Astrocyte of the hippocampus (primary cell): Measurements from ENCODE around the gene SCAPER.

Source experiments
- DNase-seq: peaks from one replicate; pipeline ENCODE4 v3.0.0; 2011; ENCODE audit warnings: low read depth, low spot score

Gene SCAPER

DNA sequence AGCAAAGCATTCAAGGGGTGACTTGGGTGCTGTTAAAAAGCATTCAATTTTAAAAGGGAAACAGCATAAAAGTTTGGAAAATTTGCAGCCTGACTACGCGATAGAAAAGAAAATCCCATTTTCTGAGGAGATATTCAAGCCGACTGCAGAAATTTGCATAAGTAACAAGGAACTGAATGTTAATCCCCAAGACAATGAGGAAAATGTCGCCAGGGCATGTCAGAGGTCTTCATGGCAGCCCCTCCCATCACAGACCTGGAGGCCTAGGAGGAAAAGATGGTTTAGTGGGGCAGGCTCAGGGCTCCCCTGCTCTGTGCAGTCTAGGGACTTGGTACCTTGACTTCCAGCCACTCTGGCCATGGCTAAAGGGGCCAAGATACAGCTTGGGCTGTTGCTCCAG lies 475.5 kb downstream of the SCAPER start:
- DNase-seq, result no peak

- DNase-seq, result no peak
Observed at GRCh38 chr15:76426941-76427340, 478.2 kb downstream of the SCAPER start.

GRCh38 chr15:76418352-76419140 lies 486.6 kb downstream of the SCAPER start:
- DNase-seq, result no peak

DNA sequence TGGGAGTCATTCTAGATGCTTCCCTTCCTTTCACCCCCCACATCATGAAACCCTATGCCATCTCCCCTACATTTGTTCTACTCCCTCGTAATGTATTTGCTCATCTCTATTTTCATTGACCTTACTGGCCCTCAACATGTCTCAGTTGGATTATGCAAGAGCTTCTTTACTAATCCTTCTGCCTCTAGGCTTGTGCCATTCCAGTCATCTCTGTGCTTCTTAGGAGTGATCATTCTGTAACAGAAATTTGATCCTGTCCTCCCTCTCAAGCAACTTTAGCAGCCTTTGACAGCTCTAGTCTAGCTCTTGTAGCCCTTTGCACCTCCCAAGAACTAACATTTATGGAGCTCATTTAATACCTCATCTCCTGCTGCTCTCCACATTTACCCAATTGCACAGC lies 503.9 kb downstream of the SCAPER start:
- DNase-seq, result no peak

DNA sequence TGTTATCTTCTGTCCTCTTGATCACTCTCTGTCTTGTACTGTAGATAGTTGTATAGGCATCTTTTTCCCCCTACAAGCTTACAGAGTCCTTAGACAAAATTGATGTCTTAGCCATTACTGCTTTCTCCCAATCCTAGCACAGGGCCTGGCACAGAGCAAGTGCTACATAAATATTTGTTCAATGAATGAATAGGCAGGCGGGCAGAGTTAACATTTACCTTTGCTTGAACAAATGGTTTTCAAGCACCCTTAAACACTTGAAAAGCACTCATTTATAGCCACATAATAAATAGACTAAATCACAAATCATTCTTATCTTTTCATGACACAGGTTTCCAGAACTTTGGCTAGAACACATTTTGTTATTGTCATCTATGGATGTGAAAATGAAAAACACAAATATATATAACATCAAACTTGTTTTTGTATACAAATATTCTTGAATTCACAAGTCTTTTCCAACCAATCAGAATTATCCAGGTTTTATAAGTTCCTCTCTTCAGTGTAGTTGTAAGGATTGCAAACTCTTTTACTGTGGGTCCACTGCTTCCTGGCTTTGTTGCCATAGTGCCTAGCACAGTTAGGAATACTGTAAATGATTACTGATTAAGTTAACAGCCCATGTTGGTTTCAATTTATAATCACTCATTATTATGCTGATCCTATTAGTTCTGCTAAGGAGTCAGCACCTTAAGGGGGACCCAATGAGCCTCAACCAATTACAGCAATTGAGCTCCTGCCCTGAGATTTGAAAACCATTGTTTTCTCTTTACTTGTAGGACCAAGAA lies 506.6 kb downstream of the SCAPER start:
- no peak for DNase-seq

DNA sequence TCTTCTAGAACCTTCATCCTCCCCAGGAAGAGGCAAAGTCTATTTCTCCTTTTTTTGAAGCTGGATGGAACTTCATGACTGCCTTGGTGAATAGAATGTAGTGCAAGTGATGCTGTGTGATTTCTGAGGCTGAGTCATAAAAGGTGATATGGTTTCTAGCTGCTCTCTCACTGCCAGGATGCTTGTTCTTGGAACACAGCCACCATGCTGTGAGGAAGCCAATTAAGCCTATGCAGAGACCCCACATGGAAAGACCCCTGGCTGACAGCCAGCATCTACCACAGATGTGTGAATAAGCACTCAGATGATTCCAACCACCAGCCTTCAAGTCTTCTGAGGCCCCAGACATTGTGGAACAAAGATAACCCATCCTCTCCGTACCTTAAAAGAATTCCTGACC lies 511.5 kb downstream of the SCAPER start:
- DNase-seq, result peak; percentile 90

GRCh38 chr15:76391847-76392246 lies 513.3 kb downstream of the SCAPER start:
- DNase-seq, result no peak

- DNase-seq, result no peak
Observed at GRCh38 chr15:76391309-76391708, 513.8 kb downstream of the SCAPER start.

GRCh38 chr15:76390571-76390970 lies 514.6 kb downstream of the SCAPER start:
- no peak for DNase-seq

- DNase-seq, result no peak
Observed at GRCh38 chr15:76386926-76387325, 518.2 kb downstream of the SCAPER start.

GRCh38 chr15:76386178-76386577 lies 519.0 kb downstream of the SCAPER start:
- no peak for DNase-seq

GRCh38 chr15:76384409-76384808 lies 520.7 kb downstream of the SCAPER start:
- no peak for DNase-seq

DNA sequence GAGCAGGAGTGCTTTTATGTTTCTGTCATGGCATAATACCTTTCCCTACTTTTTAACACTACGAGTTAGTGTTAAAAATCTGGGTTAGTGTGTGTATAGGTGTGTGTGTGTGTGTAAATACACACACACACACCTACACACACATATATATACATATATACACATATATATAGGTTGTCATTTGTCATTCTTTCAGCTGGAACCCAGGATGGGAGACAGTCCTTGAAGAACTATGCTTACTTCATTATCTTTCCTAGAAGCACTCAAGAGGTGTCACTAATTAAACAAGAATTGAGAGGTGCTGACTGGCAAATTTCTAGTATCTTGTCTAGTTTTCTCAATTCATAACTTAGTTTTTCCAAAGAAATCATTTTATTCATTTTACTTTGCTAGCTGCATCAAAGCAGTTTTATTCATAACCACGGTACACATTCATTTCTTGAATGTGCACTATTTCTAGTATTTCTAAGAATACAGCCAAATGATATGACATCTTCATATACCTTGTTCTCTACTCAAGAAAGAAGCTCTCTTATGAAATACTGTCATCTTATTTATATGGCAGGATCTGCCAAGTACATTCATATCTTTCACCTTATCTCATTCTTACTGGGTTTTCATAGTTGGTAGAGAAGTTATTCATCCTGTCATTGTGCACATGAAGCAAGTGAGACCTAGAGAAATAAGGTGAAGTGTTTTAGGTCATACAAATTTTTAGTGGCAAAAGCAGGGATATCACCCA lies 522.0 kb downstream of the SCAPER start:
- DNase-seq, result no peak

DNA sequence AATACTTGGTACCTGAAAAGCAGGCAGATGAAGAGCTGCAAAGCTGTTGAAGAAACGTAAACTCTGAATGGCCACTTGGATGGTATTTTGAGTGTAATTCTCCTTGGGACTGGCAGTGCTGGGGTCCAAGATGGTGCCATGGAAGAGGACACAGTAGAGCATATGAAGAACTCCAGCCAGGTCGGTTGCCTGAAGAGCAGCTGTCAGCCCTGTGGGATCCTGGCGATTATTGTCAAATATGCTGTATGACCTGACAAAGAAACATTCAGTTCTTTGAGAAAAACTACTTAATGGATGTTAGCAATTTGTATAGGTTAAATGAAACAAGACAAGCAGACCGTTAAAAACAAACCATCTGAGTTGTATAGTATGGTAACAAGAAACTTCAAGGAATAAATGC lies 523.8 kb downstream of the SCAPER start:
- no peak for DNase-seq

DNA sequence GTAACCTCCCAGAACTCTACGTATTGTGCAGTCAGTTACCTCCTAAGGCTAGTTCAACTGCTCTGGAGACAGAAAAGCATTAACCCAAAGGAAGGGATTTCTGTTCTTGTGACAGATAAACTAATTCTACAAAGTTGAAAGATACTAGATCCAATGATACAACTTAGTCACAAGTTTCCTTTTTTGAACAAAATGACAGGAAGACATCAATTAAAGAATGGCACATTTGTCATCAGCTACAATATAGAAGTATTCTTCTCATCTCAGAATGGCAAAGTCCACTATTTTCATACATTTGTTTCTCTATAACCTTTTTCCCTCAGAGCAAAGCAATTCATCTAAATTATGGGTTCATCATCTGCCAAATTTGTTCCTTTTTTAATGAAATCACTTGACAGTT lies 524.9 kb downstream of the SCAPER start:
- DNase-seq, result no peak

- no peak for DNase-seq
Observed at GRCh38 chr15:76378691-76379090, 526.4 kb downstream of the SCAPER start.

- no peak for DNase-seq
Observed at GRCh38 chr15:76377751-76378150, 527.4 kb downstream of the SCAPER start.

GRCh38 chr15:76377217-76377616 lies 527.9 kb downstream of the SCAPER start:
- DNase-seq, result no peak

DNA sequence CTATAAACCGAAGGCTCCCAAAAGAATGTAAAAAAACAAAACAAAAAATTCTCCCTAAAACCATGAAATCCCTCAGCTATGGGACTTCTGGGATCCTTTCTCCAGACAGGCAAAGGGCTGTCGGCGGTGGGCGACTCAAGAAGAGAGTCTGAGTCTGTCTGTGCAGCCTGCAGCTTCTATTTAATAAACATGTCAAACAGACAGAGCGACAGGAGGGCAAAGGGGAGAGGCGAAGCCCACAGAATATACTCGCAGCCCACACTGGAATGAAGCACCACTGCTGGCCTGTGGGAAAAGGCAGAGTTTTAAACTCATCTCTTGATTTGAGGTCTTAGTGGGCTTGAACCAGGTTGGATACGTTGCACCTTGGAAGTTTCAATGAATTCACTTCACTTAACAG lies 528.3 kb downstream of the SCAPER start:
- DNase-seq, result no peak

DNA sequence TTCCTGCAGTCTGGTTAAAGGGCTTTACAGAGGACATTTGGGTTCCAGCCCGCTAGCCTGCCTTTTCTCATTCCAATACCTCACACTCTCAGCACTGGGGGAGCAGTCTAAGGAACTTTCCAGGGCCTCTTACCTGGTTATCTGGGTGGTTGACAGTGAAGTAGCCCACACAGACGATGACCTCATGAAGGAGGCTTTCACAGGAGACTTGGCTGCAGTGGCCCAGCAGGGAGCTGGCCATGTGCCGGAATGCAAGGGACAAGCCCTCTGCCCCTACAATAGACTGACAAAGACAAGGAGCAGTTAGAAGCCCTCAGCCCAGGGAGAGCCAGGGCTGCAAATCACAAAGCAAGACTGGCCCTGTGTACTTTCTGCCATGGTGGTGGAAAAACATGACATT lies 529.1 kb downstream of the SCAPER start:
- peak; percentile 31 for DNase-seq

GRCh38 chr15:76368122-76368621 lies 537.0 kb downstream of the SCAPER start:
- DNase-seq, result peak; percentile 58

GRCh38 chr15:76366714-76367113 lies 538.4 kb downstream of the SCAPER start:
- no peak for DNase-seq
